Upper lobe of right lung (tissue), 1 donor: ENCODE results near the gene MRPL53. TPM values are rescaled to one million over a fixed set of nuclear protein-coding genes. Genes with fewer than 3 reads are reported as not detected.
"Not testable (repeated sequence)": the region's sequence is repeated elsewhere in the genome, so short reads cannot be mapped to it uniquely, and the experiment has no call there.

Experiments used
- ATAC-seq: fragments of 200-7000 bp; cut with Tn5 transposase; one replicate; pipeline ENCODE4 v1.9.1; 2020; ENCODE audit warnings: mild to moderate bottlenecking, moderate library complexity
- DNase-seq: peaks from one replicate; pipeline ENCODE4 v3.0.0-alpha.2; 2020
- H3K27ac ChIP-seq: fragments of 200-600 bp; one replicate; pipeline ENCODE4 v1.8.0; 2022
- H3K27me3 ChIP-seq: fragments of 200-600 bp; one replicate; pipeline ENCODE4 v1.8.0; 2022; ENCODE audit warnings: mild to moderate bottlenecking
- H3K36me3 ChIP-seq: fragments of 200-600 bp; one replicate; pipeline ENCODE4 v1.8.0; 2022
- H3K4me1 ChIP-seq: fragments of 200-600 bp; one replicate; pipeline ENCODE4 v1.8.0; 2022
- H3K4me3 ChIP-seq: fragments of 200-600 bp; one replicate; pipeline ENCODE4 v1.8.0; 2022; ENCODE audit warnings: mild to moderate bottlenecking
- H3K9me3 ChIP-seq: fragments of 200-600 bp; one replicate; pipeline ENCODE4 v1.8.0; 2022
- intact Hi-C: fragments of 100-400 bp; cut with DNase I; formaldehyde crosslinking; loops from one replicate; pipeline ENCODE4 v1.11.0; 2022
- total RNA-seq: library from RNA; stranded (reverse); fragmentation: NEBNext Ultra II Directional; extraction: Animal tissue kit (Norgen Biotek cat#: 25700); gene quantifications from one replicate; pipeline ENCODE4 v1.2.1, GENCODE V29; 2021
- TF ChIP-seq, protein P1 (sequence below): fragments of 200-600 bp; IDR thresholded peaks from one replicate; pipeline ENCODE4 v1.8.0; 2022; ENCODE audit warnings: antibody characterized with exemption
- donor health status: DM: no; HTN: yes; CAD: no; lungs with severe emphysema.

Gene MRPL53
- total RNA-seq, 1 donor from 2014 or later, result 73.1 TPM

DNA sequence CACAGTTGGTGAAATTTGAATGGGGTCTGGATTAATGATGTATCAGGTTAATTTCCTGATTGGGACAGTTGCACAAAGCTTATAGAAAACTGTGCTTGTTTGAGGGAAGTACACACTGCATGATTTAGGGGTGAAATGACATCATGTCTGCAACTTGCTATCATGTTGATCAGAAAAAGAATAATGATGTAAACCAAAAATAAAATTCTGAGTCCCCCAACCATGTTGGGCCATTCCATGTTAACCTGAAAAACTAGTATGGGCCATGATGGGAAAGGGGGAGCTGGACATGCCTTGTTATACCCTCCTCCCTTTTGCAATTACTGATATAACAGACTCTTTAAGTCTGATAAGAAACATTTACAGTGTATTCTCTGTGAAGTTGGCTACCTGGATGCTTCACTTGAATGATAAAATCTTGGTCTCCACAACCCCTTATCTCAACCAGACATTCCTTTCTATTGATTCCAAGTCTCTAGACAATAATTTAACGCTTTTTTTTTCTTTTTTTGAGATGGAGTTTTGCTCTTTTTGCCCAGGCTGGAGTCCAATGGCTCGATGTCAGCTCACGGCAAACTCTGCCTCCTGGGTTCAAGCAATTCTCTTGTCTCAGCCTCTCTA, 21.8 kb downstream of the MRPL53 start:
- no peak for ATAC-seq
- Histone ChIP-seq H3K4me1 (peaks cover 8% of the 10 kb centered on the region), H3K27ac (no peak overlapping the region), H3K9me3 (no peaks in the 10 kb centered on the region), H3K36me3 (no peaks in the 10 kb centered on the region), H3K27me3 (no peaks in the 10 kb centered on the region), H3K4me3 (no peak overlapping the region)
- intact Hi-C loops, result no loop called here
- TF ChIP-seq, protein P1, sequence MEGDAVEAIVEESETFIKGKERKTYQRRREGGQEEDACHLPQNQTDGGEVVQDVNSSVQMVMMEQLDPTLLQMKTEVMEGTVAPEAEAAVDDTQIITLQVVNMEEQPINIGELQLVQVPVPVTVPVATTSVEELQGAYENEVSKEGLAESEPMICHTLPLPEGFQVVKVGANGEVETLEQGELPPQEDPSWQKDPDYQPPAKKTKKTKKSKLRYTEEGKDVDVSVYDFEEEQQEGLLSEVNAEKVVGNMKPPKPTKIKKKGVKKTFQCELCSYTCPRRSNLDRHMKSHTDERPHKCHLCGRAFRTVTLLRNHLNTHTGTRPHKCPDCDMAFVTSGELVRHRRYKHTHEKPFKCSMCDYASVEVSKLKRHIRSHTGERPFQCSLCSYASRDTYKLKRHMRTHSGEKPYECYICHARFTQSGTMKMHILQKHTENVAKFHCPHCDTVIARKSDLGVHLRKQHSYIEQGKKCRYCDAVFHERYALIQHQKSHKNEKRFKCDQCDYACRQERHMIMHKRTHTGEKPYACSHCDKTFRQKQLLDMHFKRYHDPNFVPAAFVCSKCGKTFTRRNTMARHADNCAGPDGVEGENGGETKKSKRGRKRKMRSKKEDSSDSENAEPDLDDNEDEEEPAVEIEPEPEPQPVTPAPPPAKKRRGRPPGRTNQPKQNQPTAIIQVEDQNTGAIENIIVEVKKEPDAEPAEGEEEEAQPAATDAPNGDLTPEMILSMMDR, result no peak
- no peak for DNase-seq

DNA sequence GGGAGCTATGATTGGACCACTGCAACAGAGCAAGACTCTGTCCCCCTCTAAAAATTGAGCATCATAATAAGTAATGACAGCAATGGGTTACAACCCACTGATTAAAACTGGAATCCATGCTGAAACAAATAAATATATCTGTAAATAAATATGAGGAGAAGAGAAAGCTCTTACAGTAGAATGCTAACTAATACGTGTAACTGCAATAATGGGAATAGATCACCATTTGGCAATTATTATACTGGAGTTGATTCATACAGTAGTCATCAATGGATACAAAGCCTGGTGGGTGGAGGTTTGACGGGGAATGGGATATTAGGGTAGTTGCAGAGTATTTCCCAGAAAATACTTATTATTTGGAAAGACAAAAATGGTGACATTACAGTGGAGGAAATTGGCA, 23.7 kb downstream of the MRPL53 start:
- intact Hi-C loops, result no loop called here
- no peaks in the 10 kb centered on the region for H3K4me1 ChIP-seq
- ATAC-seq (no peak), DNase-seq (no peak)
- H3K9me3 ChIP-seq, result no peaks in the 10 kb centered on the region
- no peaks in the 10 kb centered on the region for H3K27me3 ChIP-seq
- H3K27ac ChIP-seq, result no peak overlapping the region
- TF ChIP-seq, protein P1, result no peak
- no peak overlapping the region for H3K4me3 ChIP-seq
- H3K36me3 ChIP-seq, result no peaks in the 10 kb centered on the region

DNA sequence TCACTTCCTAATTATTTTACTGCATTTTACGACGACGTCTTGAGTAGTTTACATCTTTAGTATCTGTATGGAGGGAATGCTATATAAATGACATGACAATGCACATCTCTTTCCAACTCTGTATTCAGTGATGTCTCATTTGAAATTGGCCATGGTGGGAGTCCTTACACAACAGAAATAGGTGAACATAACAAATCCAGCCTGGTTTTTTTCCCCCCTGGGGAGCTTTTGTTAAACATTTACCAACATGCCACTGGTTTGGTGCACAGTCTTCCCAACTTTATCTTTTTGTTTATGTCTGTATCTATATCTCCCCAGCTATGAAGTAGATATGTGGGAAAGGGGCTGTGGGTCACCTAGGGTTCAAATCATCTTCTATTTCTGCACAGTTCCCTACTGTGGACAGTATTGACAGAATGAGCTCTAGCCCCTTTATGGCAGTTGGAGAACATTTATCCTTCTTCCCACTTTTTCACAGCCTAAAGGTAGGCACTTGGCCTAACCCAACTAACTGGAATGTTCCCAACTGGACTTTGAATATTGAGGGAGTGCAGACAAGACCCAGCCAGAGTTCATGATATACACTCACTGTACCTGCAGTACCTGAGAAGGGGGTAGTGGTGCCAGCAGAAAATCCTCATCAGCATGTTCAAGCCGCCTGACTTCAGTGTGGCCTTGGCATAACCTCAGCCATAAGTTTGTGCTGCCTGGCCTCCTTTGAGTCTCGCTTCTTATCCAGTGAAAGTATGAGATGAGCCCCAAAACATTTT, 25.1 kb downstream of the MRPL53 start:
- no peaks in the 10 kb centered on the region for H3K4me1 ChIP-seq
- DNase-seq (no peak), ATAC-seq (no peak)
- peaks cover 2% of the 10 kb centered on the region for H3K27me3 ChIP-seq
- no peaks in the 10 kb centered on the region for H3K36me3 ChIP-seq
- no peak overlapping the region for H3K4me3 ChIP-seq
- no peaks in the 10 kb centered on the region for H3K9me3 ChIP-seq
- intact Hi-C loops, result no loop called here
- TF ChIP-seq, protein P1, result no peak
- no peak overlapping the region for H3K27ac ChIP-seq

DNA sequence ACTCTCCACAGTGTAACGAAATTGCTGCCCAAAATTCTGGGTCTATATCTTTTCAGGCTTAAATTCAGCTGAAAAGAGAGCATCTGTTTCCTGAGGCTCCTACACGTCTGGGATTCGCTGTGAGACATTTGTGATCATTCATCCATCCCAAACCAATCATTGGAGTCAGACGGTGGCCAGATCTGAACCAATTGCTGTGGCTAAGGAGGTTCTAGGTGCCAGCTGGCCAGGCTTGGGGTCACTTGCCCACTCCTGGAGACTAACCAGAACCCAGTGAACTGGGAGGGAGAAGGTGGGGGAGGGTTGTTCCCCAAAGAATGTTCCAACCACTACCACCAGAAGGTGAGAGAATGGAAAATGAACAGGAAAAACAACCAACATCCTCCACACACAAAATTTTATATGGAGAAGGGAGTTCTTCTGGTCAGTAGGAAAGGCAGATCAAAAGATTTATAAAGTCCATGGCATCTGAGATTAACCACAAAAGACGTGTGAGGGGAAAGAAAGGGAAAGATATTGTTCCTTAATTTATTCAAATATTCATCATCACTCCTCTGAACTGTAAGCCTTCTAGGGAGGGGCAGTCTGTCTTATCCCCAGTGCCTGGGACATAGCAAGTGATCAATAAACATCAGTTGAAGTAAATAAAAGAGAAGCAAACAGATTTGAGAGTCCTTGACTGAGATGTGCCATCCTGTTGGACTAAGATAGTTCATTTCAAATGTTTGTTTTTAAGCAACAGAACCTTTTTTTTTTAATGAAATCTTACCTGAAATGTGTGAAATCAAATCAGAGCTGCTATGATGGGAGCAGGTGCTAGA, 27.8 kb downstream of the MRPL53 start:
- intact Hi-C loops, result no loop called here
- Histone ChIP-seq H3K27me3 (peaks cover 13% of the 10 kb centered on the region), H3K9me3 (no peaks in the 10 kb centered on the region), H3K4me1 (peaks cover 16% of the 10 kb centered on the region), H3K27ac (no peak overlapping the region), H3K36me3 (no peaks in the 10 kb centered on the region), H3K4me3 (no peak overlapping the region)
- DNase-seq (no peak), ATAC-seq (no peak)
- TF ChIP-seq, protein P1, result no peak

DNA sequence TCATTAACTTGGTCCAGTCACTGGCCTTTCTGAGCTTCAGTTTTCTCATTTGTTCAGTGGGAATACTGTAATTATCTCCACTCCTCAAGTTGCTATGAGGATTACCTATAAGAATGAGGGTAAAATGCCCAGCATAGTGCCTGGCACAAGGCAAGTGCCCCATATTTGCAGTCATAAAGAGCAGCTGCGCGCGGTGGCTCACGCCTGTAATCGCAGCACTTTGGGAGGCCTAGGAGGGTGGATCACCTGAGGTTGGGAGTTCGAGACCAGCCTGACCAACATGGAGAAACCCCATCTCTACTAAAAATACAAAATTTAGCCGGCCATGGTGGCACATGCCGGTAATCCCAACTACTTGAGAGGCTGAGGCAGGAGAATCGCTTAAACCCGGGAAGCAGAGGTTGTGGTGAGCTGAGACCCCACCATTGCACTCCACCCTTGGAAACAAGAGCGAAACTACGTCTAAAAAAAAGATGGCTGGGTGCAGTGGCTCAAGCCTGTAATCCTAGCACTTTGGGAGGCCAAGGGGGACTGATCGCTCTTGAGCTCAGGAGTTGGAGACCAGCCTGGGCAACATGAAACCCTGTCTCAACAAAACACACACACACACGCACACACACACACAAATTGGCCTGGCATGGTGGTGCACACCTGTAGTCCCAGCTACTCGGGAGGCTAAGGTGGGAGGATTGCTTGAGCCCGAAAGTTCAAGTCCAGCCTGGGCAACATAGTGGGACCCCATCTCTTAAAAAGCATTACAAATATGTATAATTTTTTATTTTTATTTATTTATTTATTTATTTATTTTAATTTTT, 29.8 kb downstream of the MRPL53 start:
- peak overlapping the region; percentile 84 for H3K27ac ChIP-seq
- peak overlapping the region; percentile 62 for H3K4me3 ChIP-seq
- H3K27me3 ChIP-seq, result peaks cover 13% of the 10 kb centered on the region
- ATAC-seq, H3K36me3 ChIP-seq, H3K9me3 ChIP-seq, intact Hi-C loops: not testable (repeated sequence)
- H3K4me1 ChIP-seq, result peaks cover 26% of the 10 kb centered on the region
- DNase-seq, result peak; percentile 44
